AG09319 (cell line): ENCODE data around the gene XRN2.

Experiments used
- DNase-seq: peaks from one replicate; pipeline ENCODE4 v3.0.0-alpha.2; 2010; ENCODE audit warnings: low read depth; ENCODE audit errors: extremely low read depth
- CTCF ChIP-seq: IDR thresholded peaks from 2 replicates; pipeline ENCODE4 v1.5.1; 2011; ENCODE audit warnings: low read depth, mild to moderate bottlenecking, inconsistent platforms, low read length, moderate library complexity

The XRN2 gene

GRCh38 chr20:21338291-21338690 lies 35.2 kb downstream of the XRN2 start:
- TF ChIP-seq CTCF = no peak
- DNase-seq = no peak

DNA sequence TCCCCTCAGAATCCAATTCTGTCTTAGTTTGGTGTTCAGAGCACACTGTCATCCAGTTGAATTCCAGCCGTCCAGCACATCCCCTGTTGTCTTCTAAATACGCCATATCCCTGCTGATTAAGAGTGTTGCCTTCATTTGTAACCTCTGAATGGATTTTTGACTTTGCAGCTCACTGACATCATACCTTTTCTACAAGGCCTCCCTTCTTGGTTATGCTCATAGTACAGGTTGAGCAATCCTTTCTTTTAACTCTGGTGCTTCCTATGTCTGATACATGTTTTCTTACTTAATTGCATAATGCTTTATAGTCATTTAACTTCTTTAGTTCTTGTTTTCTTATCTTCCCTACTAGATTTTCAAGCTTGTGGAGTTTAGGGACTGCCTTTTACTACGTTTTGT lies 36.4 kb downstream of the XRN2 start:
- TF ChIP-seq CTCF = no peak
- DNase-seq = no peak

DNA sequence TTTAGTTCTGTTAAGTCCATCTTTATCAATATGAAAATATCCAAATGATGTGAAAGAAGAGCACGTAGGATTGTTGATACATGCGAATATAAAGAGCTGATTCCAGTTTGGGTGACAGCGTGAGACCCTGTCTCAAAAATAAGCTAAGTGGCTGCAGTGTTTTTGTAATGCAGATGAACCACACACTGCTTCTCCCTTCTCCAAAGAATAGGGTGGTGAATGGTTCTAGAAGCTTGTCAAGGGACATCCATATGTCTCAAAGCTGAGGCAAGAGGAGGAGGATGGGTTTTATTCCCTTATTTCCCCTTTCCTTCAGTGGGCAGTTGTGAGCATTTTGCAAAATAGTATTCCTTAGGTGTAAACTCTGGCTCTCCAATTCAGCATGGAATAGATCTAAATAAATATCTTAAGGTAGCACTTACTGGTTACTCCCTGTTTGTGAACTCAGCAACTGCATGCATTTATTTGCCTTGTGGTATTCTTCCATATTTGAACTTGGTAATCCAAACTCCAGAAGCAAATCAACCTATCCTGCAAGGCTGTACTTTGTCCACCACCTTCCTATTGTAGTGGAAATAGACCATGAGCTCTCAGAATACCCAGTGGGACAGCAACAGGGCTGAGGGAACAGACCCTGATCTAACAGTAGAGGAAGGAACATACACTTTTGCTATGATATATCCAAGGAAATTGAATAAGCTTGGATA lies 38.0 kb downstream of the XRN2 start:
- TF ChIP-seq CTCF = no peak
- no peak for DNase-seq

DNA sequence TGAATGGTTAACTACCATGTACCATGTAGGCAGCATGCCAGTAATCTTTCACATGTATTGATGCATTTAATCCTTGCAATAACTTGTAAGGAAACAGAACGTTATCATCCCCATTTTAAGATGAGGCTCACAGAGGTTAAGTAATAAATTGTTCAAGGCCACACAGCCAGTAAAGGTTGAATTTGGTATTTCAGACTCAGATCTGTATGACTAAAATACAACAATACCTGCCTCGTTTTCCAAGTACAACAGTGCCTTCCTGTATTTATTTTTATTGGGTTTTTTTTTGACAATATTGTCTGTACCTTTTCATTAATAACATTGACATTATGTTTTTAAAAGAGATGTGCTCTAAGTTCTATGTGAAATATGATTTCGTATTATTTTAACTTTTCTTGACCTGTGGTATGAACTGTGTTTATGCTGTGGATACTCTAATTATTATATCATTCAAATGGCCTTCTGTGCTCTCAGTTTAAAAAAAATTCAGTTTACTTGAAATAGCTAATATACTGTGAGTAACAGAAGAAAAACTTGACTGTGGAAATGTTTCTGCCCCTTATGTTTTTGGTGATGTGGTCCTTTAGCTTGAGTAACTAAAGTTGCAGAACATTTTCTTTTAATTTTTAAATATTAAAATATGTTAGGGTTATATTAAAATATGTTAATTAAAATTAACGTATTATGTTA lies 39.7 kb downstream of the XRN2 start:
- no peak for DNase-seq
- no peak for TF ChIP-seq CTCF

DNA sequence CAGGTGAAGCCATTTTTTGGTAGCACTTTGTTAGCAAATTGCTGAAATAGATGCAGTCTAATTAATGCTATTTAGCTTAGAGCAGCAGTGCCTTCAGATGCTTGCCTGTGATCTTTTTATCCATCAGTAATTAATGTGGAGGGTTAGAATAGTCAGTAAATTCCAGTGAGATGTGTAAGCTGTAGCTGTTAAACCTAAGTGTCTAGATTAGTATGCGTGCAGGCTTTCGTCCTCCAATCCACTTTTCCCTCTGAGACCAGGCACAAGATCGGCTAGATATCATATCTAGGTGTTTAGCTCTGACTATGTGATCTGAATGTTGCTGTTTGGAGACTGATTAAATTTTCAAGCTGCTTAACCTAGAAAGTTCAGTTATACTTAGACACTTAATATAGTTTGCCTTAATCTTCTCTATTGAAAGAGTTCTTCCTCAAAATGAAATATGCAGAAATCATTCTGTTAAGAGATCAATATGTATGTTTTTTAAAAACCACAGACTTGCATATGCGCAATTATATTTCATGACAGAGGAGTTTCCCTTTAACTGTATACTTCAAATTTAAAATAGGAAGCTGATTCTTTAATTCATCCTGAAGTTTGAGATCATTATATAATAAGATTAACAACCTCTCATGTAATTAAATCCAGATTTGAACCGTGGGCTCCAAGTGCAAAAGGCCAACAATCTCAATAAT lies 41.2 kb downstream of the XRN2 start:
- no peak for TF ChIP-seq CTCF

DNA sequence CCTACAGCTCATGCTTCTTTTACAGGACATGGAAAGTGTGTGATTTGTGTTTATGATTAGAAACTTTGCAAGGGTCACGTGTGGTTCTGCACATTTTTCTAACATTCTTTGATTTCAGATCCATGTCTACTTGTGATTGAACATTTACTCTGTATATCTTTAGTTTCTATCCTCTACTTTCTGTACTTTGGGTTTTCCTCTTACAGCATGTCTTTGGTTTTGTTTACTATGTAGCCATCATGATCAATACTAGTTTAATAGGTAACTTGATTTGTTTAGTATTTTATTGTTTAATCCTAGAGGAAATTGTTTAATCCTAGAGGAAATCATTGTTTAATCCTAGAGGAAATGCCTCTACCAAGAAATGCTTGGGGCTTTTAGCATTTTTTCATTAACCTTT lies 41.8 kb downstream of the XRN2 start:
- DNase-seq = no peak
- no peak for TF ChIP-seq CTCF

More for the DNA sequence above, 41.2 kb downstream of the XRN2 start:
- no peak for DNase-seq

DNA sequence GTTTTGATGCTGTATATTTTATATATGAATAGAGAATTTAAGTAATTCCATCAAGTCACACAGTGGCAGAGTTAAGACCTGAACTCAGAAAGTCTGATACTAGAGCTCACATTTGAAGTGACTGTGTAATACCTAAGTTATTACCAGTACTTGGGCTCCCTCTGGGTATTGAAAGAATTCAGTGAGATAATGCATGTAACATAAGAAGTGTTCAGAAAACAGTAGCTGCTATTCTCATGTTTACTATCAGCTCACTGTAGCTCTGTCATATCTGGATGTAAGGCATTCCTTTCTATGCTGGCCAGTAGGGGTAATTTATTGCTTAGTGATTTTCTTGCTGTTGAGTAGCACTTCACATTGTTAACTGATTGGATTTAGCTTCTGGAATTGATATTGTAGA lies 49.6 kb downstream of the XRN2 start:
- DNase-seq = no peak
- TF ChIP-seq CTCF = no peak
